Endothelial cell of coronary artery (primary cell): ENCODE results near the gene ANKRD50. TPM values are rescaled to one million over a fixed set of nuclear protein-coding genes. Genes with fewer than 3 reads are reported as not detected.

ENCODE experiments used
- total RNA-seq: library from RNA; depleted of rRNA; stranded (reverse); fragments of >200 nt; gene quantifications from 2 replicates; pipeline ENCODE4 v1.2.3, GENCODE V29; 2014

The ANKRD50 gene, protein sequence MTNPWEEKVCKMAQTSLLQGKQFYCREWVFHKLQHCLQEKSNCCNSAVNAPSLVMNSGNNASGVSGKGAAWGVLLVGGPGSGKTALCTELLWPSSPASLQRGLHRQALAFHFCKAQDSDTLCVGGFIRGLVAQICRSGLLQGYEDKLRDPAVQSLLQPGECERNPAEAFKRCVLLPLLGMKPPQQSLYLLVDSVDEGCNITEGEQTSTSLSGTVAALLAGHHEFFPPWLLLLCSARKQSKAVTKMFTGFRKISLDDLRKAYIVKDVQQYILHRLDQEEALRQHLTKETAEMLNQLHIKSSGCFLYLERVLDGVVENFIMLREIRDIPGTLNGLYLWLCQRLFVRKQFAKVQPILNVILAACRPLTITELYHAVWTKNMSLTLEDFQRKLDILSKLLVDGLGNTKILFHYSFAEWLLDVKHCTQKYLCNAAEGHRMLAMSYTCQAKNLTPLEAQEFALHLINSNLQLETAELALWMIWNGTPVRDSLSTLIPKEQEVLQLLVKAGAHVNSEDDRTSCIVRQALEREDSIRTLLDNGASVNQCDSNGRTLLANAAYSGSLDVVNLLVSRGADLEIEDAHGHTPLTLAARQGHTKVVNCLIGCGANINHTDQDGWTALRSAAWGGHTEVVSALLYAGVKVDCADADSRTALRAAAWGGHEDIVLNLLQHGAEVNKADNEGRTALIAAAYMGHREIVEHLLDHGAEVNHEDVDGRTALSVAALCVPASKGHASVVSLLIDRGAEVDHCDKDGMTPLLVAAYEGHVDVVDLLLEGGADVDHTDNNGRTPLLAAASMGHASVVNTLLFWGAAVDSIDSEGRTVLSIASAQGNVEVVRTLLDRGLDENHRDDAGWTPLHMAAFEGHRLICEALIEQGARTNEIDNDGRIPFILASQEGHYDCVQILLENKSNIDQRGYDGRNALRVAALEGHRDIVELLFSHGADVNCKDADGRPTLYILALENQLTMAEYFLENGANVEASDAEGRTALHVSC (N-terminal part only)
- 68.3 and 160 TPM in 2 replicates for total RNA-seq

DNA sequence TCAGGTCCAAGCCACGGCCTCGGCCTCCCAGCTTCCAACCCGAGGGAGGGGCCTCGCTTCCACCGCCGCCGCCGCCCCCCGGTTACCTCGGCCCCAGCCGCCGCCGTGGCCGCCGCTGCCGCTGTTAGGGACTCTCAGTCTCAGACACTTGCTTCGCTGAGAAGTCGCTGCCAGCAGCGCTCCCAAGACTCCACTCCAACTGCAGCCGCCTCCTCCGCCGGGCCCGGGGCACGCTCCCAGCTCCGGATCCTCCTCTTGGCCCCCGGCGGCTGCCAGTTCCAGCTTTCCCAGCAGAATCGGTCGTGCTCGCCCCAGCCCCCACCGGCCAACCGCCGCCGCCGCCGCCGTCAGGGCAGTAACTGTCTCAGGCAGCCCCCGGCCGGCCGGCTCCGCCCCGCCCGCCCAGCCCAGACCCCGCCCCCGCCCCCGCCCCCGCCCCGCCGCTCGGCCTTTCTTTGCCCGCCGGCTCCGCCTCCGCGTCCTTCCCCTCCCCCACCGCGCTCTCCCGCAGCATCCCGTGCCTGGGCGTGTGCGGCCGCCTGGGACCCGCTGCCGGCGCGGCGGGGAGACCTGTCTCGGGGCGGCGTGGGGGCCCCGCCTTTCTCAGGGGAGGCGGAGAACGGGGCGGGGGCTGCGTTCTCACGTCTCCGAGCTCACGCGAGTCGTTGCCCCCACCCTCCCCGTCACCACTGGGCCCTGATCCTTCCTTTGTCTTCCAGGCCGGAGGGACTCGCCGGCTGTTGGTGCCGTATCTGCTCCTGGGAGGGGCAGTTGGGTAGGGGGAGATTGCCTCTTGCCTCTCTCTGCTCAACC, at the start of gene ANKRD50:
Gene ANKRD50, minus strand, starts transcription at position 361 of the 813 bp plus-strand sequence. CDS start 2,221 bp downstream, outside the sequence.

